ENCODE data around the gene R3HDM4. TPM values are rescaled to one million over a fixed set of nuclear protein-coding genes. Genes with fewer than 3 reads are reported as not detected.

The R3HDM4 gene
- total RNA-seq, 1 donor, result 122 TPM

Small RNA genes within 50 kb of the gene (small RNA-seq; reads per million reads assigned to genes)
- gene RNU6-9, result 9.2 reads per million, percentile 92 among the genes with 10 or more reads in this experiment

Other genes starting within 250 kb of the R3HDM4 start
- gene FSTL3, start 236.8 kb downstream of the R3HDM4 start, total RNA-seq, result 7.5 TPM
- 829 TPM for gene PRSS57, start 217.8 kb downstream of the R3HDM4 start, total RNA-seq
- gene PALM, start 204.3 kb downstream of the R3HDM4 start, total RNA-seq, result 15.6 TPM
- gene MISP, start 162.1 kb downstream of the R3HDM4 start, total RNA-seq, result 0.27 TPM
- gene PTBP1, start 115.8 kb downstream of the R3HDM4 start, total RNA-seq, result 348 TPM
- 5.9 TPM for gene PLPPR3, start 91.3 kb downstream of the R3HDM4 start, total RNA-seq
- 5.4 TPM for gene AZU1, start 85.4 kb downstream of the R3HDM4 start, total RNA-seq
- gene PRTN3, start 72.2 kb downstream of the R3HDM4 start, total RNA-seq, result 34.7 TPM
- 11.0 TPM for gene ELANE, start 60.9 kb downstream of the R3HDM4 start, total RNA-seq
- gene CFD, start 53.6 kb downstream of the R3HDM4 start, total RNA-seq, result 9.4 TPM
- 78.4 TPM for gene MED16, start 20.0 kb downstream of the R3HDM4 start, total RNA-seq
- gene RNU6-9, start 19.7 kb downstream of the R3HDM4 start, total RNA-seq, result not detected
- gene KISS1R, start 4.1 kb upstream of the R3HDM4 start, total RNA-seq, result 1.3 TPM
- gene ARID3A, start 12.8 kb upstream of the R3HDM4 start, total RNA-seq, result 37.2 TPM
- 100 TPM for gene WDR18, start 71.1 kb upstream of the R3HDM4 start, total RNA-seq
- 0.81 TPM for gene GRIN3B, start 87.2 kb upstream of the R3HDM4 start, total RNA-seq
- gene TMEM259, start 107.9 kb upstream of the R3HDM4 start, total RNA-seq, result 148 TPM
- not detected for gene RNU6-2, start 108.3 kb upstream of the R3HDM4 start, total RNA-seq
- gene CNN2, start 113.4 kb upstream of the R3HDM4 start, total RNA-seq, result 236 TPM
- 42.5 TPM for gene ABCA7, start 126.9 kb upstream of the R3HDM4 start, total RNA-seq
- gene ARHGAP45, start 153.9 kb upstream of the R3HDM4 start, total RNA-seq, result 217 TPM
- gene POLR2E, start 182.2 kb upstream of the R3HDM4 start, total RNA-seq, result 107 TPM
- gene GPX4, start 190.8 kb upstream of the R3HDM4 start, total RNA-seq, result 316 TPM